Transverse colon (tissue), 4 donors: Measurements from ENCODE around the gene CST9. TPM values are rescaled to one million over a fixed set of nuclear protein-coding genes. Genes with fewer than 3 reads are reported as not detected.
A peak's percentile ranks its signal among the peaks of the same experiment; 100 is the strongest.
"Not testable (repeated sequence)": the region's sequence is repeated elsewhere in the genome, so short reads cannot be mapped to it uniquely, and the experiment has no call there.

Experiments
- DNase-seq: peaks from one replicate; pipeline ENCODE4 v3.0.0-alpha.2; 2019
- H3K27ac ChIP-seq, 4 donors: fragments of 200-600 bp; sonication (generic); 2 replicates each; pipeline ENCODE4 v1.5.1; 2016 to 2018; ENCODE audit warnings: inconsistent platforms in 4 of 4
- H3K27me3 ChIP-seq: fragments of 200-600 bp; sonication (generic); 2 replicates; pipeline ENCODE4 v1.5.1; 2017; ENCODE audit warnings: inconsistent platforms
- H3K36me3 ChIP-seq, 4 donors: fragments of 200-600 bp; sonication (generic); 2 replicates each; pipeline ENCODE4 v1.5.1; 2017 to 2019; ENCODE audit warnings: inconsistent platforms in 4 of 4
- H3K4me1 ChIP-seq, 4 donors: fragments of 200-600 bp; sonication (generic); 2 replicates each; pipeline ENCODE4 v1.5.1; 2017 to 2020; ENCODE audit warnings: inconsistent platforms in 4 of 4
- H3K4me3 ChIP-seq, 4 donors: fragments of 200-600 bp; sonication (generic); 1 replicate in 1 of 4; 2 replicates in 3 of 4; pipeline versions ENCODE4 v1.5.1 to v1.6.1; 2017 to 2019; ENCODE audit warnings: inconsistent platforms in 4 of 4
- H3K9me3 ChIP-seq, 2 donors: fragments of 200-600 bp; sonication (generic); 2 replicates each; pipeline ENCODE4 v1.5.1; 2017 to 2019; ENCODE audit warnings: inconsistent platforms in 2 of 2
- EP300 ChIP-seq: sonication (generic); formaldehyde crosslinking; IDR thresholded peaks from one replicate; pipeline ENCODE4 v1.6.1; 2017; ENCODE audit warnings: antibody characterized with exemption, low read depth
- POLR2A ChIP-seq: fragments of 450-650 bp; IDR thresholded peaks from one replicate; pipeline ENCODE4 v1.6.1; 2016; ENCODE audit warnings: antibody characterized with exemption, mild to moderate bottlenecking, moderate library complexity
- POLR2AphosphoS5 ChIP-seq, 3 donors: sonication (generic); formaldehyde crosslinking; IDR thresholded peaks; one replicate each; pipeline ENCODE4 v1.6.1; 2016; ENCODE audit warnings: antibody characterized with exemption in 3 of 3
- WGBS, 2 donors: methylation state at CpG; one replicate each; pipeline ENCODE4 v1.1.5; 2018; ENCODE audit warnings: low coverage in 1 of 2; 5-methylcytosine and 5-hydroxymethylcytosine counted together
- in situ Hi-C, 4 donors: fragments of 200-750 bp; cut with MboI; loops; one replicate each; pipeline versions ENCODE4 v1.15.0 to v1.15.1; 2017; ENCODE audit warnings: low sequenced_read_pairs in 3 of 4, low pct_ligation_motif_present in 1 of 4, low pct_unique_long_range_greater_than_20kb in 1 of 4
- intact Hi-C: fragments of 100-400 bp; cut with DNase I; formaldehyde crosslinking; loops from one replicate; pipeline ENCODE4 v1.15.1; 2023; ENCODE audit warnings: low total_unique reads
- total RNA-seq, 4 donors: library from RNA; depleted of rRNA; stranded (reverse); fragments of >200 nt; gene quantifications; one replicate each; pipeline ENCODE4 v1.1.0, GENCODE V29; 2016
- TF ChIP-seq, protein P1 (sequence below), 5 experiments: fragments of 200-600 bp in 3 of 5; fragments of 450-650 bp in 2 of 5; sonication (generic) in 3 of 5; IDR thresholded peaks; 1 replicate in 2 of 5; 2 replicates in 3 of 5; pipeline ENCODE4 v1.5.1; 2016 to 2017; ENCODE audit warnings: antibody characterized with exemption in 5 of 5, inconsistent platforms in 3 of 5, mild to moderate bottlenecking in 2 of 5, moderate library complexity in 1 of 5

Gene CST9
- total RNA-seq, 4 donors from 2014 or later, result not detected

GRCh38 chr20:23636908-23637281 is 31.2 kb upstream of the CST9 start:
- 15 to 29% methylated on average over 4 of the region's 4 CpGs for WGBS, 2 donors
- TF ChIP-seq POLR2AphosphoS5 (IDR thresholded peaks at IDR 0.05), result no peak
- no peak for TF ChIP-seq EP300
- TF ChIP-seq, protein P1, sequence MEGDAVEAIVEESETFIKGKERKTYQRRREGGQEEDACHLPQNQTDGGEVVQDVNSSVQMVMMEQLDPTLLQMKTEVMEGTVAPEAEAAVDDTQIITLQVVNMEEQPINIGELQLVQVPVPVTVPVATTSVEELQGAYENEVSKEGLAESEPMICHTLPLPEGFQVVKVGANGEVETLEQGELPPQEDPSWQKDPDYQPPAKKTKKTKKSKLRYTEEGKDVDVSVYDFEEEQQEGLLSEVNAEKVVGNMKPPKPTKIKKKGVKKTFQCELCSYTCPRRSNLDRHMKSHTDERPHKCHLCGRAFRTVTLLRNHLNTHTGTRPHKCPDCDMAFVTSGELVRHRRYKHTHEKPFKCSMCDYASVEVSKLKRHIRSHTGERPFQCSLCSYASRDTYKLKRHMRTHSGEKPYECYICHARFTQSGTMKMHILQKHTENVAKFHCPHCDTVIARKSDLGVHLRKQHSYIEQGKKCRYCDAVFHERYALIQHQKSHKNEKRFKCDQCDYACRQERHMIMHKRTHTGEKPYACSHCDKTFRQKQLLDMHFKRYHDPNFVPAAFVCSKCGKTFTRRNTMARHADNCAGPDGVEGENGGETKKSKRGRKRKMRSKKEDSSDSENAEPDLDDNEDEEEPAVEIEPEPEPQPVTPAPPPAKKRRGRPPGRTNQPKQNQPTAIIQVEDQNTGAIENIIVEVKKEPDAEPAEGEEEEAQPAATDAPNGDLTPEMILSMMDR (IDR thresholded peaks at IDR 0.05), result no peak
- no peak for TF ChIP-seq POLR2A
- DNase-seq, result no peak
- H3K27ac ChIP-seq, result peak overlapping the region; percentile 91 to 99 (median 98)
- no peaks in the 10 kb centered on the region for H3K9me3 ChIP-seq
- intact Hi-C loops (loop anchor here (10.0 kb wide), 1 partner anchor 282 kb away; the partner anchor contains the start of gene NXT1), in situ Hi-C loops (no loop called here)
- H3K4me3 ChIP-seq, result peak overlapping the region; percentile 65 to 93 (median 72)
- H3K4me1 ChIP-seq, result peaks cover 5 to 31% (median 20%) of the 10 kb centered on the region in 4 donors
- H3K36me3 ChIP-seq, result peaks cover 0 to 8% (median 3%) of the 10 kb centered on the region in 4 donors
- H3K27me3 ChIP-seq, result no peaks in the 10 kb centered on the region

- Histone ChIP-seq H3K36me3 (peaks cover 0 to 8% (median 3%) of the 10 kb centered on the region in 4 donors), H3K4me3 (peak overlapping the region in 3 of 4 donors; percentile 65 to 78 (median 65)), H3K4me1 (peaks cover 5 to 25% (median 19%) of the 10 kb centered on the region in 4 donors), H3K9me3 (no peaks in the 10 kb centered on the region), H3K27me3 (no peaks in the 10 kb centered on the region), H3K27ac (peak overlapping the region; percentile 91 to 99 (median 98))
- WGBS, 2 donors, result 73% methylated on average over 19 of the region's 19 CpGs; no CpG with 5 or more reads in 1 of the 2 donors
- in situ Hi-C loops (no loop called here), intact Hi-C loops (loop anchor here (10.0 kb wide), 1 partner anchor 282 kb away; the partner anchor contains the start of gene NXT1)
- TF ChIP-seq, protein P1 (IDR thresholded peaks at IDR 0.05), result no peak
- TF ChIP-seq POLR2AphosphoS5 (IDR thresholded peaks at IDR 0.05) (no peak), POLR2A (no peak), EP300 (no peak)
- no peak for DNase-seq
These were observed 30.6 kb upstream of the CST9 start for GRCh38 chr20:23636182-23636907.

- in situ Hi-C loops, result not testable (repeated sequence)
- H3K27ac ChIP-seq, result peak overlapping the region in 3 of 4 donors; percentile 97 to 99 (median 98)
These were observed 30.0 kb upstream of the CST9 start for GRCh38 chr20:23635768-23636090.

GRCh38 chr20:23634985-23635767 is 29.5 kb upstream of the CST9 start:
- Histone ChIP-seq H3K36me3 (peaks cover 0 to 8% (median 3%) of the 10 kb centered on the region in 4 donors), H3K4me1 (peaks cover 5 to 28% (median 19%) of the 10 kb centered on the region in 4 donors), H3K27me3 (no peaks in the 10 kb centered on the region), H3K9me3 (no peaks in the 10 kb centered on the region), H3K4me3 (peak overlapping the region in 1 of 4 donors; percentile 17), H3K27ac (peak overlapping the region in 2 of 4 donors; percentile 23 to 29)
- in situ Hi-C loops (no loop called here), intact Hi-C loops (loop anchor here (10.0 kb wide), 1 partner anchor 280 kb away; the partner anchor contains the start of gene NXT1)
- no peak for DNase-seq
- TF ChIP-seq, protein P1 (IDR thresholded peaks at IDR 0.05), result no peak
- no peak for TF ChIP-seq EP300
- TF ChIP-seq POLR2AphosphoS5 (IDR thresholded peaks at IDR 0.05), result no peak
- TF ChIP-seq POLR2A, result no peak
- WGBS, 2 donors, result 64 to 68% methylated on average over 3 to 12 of the region's 12 CpGs

More at GRCh38 chr20:23635768-23636090, 30.0 kb upstream of the CST9 start:
- not testable (repeated sequence) for DNase-seq, H3K36me3 ChIP-seq, H3K9me3 ChIP-seq, H3K27me3 ChIP-seq
- intact Hi-C loops, result loop anchor here (10.0 kb wide), 1 partner anchor 281 kb away; the partner anchor contains the start of gene NXT1
- H3K4me3 ChIP-seq, result peak overlapping the region in 3 of 4 donors; percentile 65 to 78 (median 65)
- peaks cover 5 to 25% (median 19%) of the 10 kb centered on the region in 4 donors for H3K4me1 ChIP-seq
- WGBS, 2 donors, result 62% methylated on average over 2 of the region's 2 CpGs; no CpG with 5 or more reads in 1 of the 2 donors
